ENCODE data around the gene LIN28A.
"Not testable (repeated sequence)": the region's sequence is repeated elsewhere in the genome, so short reads cannot be mapped to it uniquely, and the experiment has no call there.

LIN28A gene

GRCh38 chr1:26368486-26368885 is 42.1 kb upstream of the LIN28A start:
- TF ChIP-seq CTCF (IDR thresholded peaks at IDR 0.05): no peak

GRCh38 chr1:26370591-26371382 is 39.8 kb upstream of the LIN28A start:
- no peak for TF ChIP-seq CTCF (IDR thresholded peaks at IDR 0.05)

GRCh38 chr1:26372039-26372438 is 38.6 kb upstream of the LIN28A start:
- TF ChIP-seq CTCF (IDR thresholded peaks at IDR 0.05): no peak

GRCh38 chr1:26372611-26373010 is 38.0 kb upstream of the LIN28A start, which contains the start of gene ZNF683:
Gene ZNF683, minus strand, starts transcription at chr1:26372750. Its CDS starts 4,179 bp downstream, at chr1:26368571.
- not testable (repeated sequence) for TF ChIP-seq CTCF (IDR thresholded peaks at IDR 0.05)

- no peak for TF ChIP-seq CTCF (IDR thresholded peaks at IDR 0.05)
Measured at GRCh38 chr1:26373281-26373680, 37.3 kb upstream of the LIN28A start.

- no peak for TF ChIP-seq CTCF (IDR thresholded peaks at IDR 0.05)
Measured at GRCh38 chr1:26373789-26374188, 36.8 kb upstream of the LIN28A start.

GRCh38 chr1:26375081-26375480 is 35.5 kb upstream of the LIN28A start:
- no peak for TF ChIP-seq CTCF (IDR thresholded peaks at IDR 0.05)
